HG03108 (cell line): ENCODE measurements around the gene RPL28.

Experiments
- ATAC-seq: cut with Tn5 transposase; IDR thresholded peaks from one replicate; pipeline ENCODE4 v1.9.1; 2021; ENCODE audit warnings: moderate library complexity; ENCODE audit not compliant: unreplicated experiment

Gene RPL28

DNA sequence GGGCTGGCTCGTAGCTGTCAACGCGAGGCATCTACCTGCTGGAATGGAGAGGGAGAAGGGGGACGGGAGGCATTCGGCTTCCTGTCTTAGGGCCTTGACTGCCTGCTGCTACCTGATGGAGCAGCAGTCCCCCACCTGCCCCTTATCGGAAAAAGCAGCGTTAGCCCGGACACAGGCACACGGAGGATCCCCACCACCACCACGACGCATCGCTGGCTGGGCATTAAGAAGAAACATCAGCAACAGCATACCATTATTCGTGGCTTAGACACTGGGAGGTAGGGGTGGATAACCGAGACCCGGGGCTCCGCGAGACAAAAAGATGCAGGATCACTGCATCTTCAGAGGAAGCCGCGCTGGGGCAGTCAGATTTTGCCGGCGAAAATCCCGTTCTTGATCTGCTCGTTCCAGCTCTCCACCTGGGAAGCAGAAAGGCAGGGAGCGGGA lies 32.4 kb upstream of the RPL28 start:
- ATAC-seq, result no peak

DNA sequence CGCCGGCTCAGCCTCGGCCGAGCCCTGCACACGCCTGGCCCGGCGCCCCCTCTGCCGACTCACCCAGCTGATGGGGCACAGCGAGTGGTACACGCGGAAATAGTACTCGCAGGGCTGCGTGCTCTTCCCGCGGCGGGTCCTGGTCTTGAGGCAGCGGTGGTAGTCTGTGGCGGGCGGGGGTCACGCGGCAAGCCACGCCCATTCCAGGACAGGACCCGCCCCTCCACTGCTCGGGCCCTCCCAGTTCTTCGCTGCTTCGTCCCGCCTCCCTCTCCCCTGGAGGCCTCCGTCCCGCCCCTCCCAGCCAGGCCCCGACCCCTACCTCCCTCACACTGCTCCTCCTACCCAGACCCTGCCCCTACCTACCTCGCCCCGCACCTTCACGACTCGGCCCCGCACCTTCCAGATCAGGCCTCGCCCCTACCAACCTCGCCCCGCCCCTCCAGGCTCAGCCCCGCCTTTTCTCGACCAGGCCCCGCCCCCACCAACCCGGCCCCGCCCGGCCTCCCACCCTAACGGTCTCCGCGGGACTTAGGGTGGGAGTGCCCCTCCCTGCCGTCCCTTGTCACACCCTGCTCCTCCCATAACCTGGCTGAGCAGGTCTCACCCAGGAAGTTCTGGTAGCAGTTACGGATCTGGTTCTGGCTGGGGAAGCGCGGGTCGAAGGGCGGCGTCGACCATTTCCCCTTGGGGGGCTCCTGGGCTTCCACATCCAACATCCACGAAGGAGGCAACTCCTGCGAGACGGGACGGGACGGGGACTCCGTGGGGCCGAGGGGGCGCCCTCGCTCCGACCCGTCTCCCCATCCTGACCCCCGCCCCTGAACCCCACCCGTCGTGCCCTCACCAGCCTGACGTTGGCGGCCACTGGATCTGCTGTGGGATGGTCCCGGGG lies 31.7 kb upstream of the RPL28 start:
- no peak for ATAC-seq

DNA sequence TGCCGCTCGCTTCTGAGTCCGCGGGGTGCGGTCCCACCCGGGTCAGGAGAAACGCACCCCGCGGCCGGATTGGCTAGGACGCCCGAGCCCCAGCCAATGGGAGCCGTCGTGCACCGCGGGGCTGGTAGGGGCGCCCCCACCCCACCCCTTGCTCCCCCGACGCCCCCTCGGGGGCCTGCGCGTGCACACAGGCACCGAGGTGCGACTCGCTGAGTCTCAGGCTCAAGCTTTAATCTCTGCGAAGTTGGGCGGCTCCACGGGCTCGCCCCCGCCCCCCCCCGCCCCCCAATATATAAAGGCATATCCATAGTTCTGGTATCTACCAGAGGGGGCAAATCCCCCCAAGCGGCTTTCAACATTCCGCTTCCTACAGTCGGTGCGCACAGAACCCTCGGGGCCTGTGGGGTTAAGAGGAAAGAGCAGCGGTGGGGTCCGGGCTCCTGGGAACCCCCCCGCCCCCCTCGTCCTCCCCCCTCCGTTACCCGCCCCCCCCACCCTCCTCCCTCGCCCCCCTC lies 31.0 kb upstream of the RPL28 start, which contains the start of gene COX6B2:
Gene COX6B2, minus strand, starts transcription at position 22 of the 515 bp plus-strand sequence. CDS start 198 bp downstream, outside the sequence.
- ATAC-seq, result no peak

DNA sequence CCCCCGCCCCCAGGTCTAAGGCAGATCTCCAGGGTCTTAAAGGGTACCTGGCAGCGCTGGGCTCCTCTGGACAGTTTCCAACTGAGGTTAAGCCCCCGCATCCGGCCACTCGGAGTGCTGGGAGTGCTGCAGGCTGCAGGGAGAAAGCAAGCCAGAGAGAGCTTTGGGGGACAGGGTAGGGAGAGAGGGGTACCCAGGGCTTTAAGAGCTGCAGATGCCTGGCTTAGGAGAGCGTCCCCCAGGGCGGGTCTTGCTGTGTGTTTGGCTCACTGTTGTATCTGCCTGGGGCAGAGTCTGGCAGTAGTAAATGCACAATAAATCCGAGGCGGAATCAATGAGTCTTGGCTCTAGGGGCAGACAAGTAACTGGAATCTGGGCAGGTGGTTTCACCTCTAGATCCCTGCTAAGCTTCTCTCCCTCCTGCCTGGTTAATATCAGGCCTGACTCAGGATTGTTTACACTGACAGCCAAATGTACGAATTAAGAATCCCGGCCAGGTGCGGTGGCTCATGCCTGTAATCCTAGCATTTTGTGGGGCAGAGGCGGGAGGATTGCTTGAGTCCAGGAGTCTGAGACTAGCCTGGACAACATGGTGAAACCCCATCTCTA lies 30.4 kb upstream of the RPL28 start:
- no peak for ATAC-seq

DNA sequence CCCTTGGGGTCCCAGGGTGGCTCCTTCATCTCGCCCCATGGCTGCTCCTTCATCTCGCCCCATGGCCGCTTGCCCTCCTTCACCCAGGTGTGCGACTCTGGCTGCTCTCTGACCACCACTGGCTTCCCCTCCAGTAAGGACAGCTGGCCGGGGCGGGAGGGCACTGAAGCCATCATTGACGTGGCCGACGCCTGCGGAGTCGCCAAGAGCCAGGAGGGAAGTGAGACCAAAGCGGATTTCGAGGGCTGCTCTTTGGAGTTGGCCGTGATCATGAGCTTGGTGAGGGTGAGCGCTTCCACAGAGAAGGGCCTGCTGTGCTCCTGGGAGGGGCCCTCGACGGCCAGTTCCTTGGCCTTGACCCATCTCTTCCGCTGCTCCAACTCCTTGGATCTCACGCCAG lies 27.2 kb upstream of the RPL28 start:
- ATAC-seq, result no peak

DNA sequence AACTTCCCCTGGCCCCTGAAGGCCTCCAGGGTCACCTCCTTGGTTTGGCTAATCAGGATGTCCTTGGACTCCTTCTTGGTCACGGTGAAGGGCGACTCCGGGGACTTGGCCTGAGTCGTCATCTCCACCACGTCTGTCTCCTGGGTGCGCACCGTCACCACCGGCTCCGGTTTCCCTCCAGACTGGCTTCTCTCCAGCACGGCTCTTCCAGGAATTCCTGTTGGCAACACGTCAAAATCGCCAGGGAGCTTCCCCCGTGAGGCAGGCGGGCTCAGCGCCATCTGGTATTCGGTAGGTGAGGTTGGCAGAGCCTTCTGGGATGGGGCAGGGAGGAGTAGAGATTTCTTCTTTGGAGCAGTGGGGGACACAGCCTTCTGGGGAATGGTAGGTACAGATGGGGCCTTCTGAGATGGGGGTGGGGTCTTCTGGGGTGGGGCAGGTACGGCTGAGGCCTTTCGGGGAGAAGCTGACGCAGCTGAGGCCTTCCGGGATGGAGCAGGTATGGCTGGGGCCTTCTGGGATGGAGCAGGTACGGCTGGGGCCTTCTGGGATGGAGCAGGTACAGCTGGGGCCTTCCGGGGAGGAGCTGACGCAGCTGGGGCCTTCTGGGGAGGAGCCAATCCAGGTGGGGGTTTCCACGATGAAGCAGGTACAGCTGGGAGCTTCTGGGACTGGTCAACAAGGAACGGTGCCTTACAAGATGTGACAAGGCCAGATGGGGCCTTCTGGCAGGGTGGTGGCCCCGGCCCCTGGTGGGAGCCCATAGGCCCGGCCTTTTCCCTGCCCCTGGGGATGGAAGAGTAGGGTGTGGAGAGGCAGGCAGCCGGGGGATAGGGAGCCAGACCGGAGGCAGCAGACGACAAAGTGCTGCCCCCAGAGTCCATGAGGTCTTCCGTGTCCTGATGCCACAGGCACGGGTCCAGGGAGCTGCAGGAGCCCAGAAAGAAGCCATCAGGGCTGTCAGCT lies 26.5 kb upstream of the RPL28 start:
- ATAC-seq, result no peak

DNA sequence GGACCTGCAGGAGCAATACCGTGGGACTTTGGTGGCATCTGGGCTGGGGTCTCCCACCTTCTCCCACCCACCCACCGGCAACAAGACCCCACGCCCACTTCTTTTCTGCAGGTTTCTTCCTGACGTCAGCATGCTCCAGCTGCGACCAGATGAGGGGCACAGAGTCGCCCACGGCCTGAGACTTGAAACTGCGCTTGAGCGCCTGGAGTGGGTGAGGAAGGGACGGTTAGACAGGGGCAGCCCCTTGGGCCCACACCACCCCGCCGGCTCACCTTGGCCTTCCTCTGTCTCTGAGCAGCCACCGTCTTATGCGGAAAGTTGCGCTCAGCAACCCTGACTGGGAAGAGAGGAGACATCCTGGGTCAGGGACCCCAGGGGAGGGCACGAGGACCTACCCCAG lies 24.8 kb upstream of the RPL28 start:
- no peak for ATAC-seq

DNA sequence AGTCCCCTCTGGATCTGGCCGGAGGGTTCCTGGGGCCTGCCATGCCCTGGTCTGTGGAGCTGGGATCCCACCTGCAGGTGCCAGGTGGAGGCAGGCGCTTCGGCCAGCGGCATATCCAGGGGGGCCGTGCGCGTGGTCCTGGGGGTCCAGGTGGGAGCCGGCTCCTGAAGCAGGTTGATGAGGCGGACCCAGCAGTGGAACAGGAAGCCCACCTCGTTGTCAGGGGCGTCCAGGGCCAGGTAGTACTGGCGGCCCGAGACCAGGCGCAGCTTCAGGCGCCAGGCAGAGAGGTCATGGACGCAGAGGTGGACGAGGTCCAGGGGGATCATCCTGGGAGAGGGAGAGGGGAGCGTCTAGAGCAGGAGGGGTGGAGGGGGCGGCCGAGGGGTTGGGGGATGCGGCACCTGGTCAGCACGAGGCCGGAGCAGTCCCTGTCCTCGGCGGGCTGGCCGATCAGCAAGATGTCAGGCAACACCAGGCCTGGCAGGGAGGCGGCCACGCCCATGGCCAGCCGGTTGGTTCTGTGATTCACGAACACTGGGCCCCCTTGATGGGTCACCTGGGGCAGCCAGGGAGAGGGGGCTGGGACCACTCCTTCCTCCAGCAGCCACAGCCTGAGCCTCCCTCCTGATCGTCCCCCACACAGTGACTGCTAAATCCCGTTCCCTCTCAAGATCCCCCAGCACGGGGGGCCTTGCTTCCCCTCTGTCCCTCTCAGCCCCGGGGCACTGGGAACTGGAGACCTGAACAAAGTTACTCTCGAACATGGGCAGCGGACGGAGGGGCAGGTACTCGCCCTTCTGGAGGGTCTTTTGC lies 23.4 kb upstream of the RPL28 start:
- ATAC-seq, result no peak

DNA sequence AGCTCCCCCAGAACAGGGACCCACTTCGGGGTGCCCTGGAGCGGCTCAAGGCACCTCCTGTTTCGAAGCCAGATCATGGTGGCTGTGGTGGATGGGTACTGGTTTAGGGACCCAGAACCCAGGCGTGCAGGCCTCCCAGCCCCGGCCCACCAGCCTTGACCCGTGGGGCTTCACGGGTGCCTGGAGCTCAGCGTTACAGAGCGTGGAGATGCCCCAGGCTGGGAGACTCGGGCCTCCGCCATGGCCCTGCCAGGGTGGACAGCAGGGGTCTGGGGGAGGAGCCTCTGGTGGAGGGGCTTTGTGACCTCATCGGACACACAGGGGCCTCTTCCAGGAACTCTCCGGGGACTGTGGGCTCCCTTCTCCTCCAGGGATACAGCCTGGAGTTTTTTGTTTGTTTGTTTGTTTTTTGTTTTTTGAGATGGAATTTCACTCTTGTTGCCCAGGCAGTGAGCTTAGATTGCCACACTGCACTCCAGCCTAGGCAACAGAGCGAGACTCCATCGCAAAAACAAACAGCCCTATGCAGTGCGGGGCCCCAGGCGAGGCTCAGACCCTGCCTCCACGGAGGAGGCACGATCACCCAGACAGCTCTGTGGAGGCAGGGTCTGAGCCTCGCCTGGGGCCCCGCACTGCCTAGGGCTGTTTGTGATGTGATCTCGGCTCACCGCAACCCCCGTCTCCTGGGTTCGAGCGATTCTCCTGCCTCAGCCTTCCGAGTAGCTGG lies 22.6 kb upstream of the RPL28 start, which contains the start of gene GARIN5B:
Gene GARIN5B, minus strand, starts transcription at position 271 of the 727 bp plus-strand sequence. Its CDS starts 194 bp downstream, at position 77.
- no peak for ATAC-seq

DNA sequence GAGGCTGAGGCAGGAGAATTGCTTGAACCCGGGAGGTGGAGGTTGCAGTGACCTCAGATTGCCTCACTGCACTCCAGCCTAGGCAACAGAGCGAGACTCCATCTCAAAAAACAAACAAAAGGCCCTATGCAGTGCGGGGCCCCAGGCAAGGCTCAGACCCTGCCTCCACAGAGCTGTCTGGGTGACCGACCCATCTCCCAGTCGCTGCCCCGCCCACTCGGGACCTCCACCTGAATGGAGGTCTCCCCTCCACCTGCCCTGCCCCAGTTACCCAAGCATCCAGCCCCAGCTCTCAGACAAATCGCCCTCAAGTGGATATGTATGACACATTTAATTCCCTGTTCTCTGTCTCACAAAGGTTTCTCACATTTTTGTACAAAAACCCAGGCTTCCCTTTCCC lies 20.5 kb upstream of the RPL28 start:
- no peak for ATAC-seq

DNA sequence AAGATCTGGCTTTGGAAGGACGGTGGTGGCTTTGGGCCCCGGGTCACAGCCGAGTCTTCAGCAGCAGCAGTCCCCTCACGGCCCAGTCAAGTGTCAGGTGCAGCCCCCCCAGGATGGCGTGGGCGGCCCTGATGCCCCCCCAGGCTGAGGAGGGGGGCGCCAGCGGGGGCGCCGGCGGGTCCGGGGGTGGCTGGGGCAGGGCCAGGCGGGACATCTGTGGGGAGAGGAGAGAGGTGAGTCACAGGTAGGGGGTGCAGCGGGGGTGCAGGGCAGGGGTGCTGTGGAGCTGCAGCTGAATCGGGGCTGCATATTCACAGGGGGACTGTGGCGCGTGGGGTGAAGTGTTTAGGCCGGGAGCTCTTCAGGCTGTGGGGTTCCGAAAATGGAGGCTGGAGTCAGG lies 19.8 kb upstream of the RPL28 start:
- no peak for ATAC-seq

DNA sequence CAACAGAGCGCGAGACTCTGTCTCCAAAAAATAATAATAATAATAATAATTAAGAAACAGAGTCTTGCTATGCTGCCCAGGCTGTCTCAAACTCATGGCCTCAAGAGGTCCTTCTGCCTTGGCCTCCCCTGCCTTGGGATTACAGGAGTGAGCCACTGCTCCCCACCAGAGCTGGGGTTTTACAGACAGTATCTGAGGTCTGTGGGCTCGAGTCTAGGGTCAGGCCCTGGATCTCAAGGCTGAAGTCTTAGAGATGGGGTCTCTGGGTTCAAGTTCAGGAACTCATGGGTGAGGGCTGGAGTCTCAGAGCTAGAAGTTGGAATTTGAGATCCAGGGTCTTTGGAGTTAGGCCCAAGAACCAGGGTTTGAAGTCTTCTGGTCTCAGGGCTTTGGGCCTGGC lies 18.9 kb upstream of the RPL28 start:
- ATAC-seq, result no peak

DNA sequence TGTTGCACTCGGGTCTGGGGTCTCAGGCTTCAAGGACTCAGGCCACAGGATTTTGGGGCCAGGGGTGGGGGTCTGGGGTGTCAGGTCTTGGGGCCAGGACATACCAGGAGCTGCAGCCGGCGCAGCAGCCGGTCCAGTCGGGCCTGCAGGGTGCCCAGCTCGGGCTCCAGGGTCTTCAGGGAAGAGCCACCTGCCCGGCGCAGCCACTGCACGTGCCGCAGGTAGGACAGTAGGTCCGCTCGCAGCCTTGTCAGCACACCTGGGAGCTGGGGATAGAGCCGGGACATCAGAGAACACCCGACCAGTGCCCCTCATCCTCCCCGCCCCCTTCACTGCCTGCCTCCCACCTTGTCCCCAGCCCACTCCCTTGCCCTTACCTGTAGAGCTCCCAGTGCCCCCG lies 17.6 kb upstream of the RPL28 start:
- no peak for ATAC-seq

DNA sequence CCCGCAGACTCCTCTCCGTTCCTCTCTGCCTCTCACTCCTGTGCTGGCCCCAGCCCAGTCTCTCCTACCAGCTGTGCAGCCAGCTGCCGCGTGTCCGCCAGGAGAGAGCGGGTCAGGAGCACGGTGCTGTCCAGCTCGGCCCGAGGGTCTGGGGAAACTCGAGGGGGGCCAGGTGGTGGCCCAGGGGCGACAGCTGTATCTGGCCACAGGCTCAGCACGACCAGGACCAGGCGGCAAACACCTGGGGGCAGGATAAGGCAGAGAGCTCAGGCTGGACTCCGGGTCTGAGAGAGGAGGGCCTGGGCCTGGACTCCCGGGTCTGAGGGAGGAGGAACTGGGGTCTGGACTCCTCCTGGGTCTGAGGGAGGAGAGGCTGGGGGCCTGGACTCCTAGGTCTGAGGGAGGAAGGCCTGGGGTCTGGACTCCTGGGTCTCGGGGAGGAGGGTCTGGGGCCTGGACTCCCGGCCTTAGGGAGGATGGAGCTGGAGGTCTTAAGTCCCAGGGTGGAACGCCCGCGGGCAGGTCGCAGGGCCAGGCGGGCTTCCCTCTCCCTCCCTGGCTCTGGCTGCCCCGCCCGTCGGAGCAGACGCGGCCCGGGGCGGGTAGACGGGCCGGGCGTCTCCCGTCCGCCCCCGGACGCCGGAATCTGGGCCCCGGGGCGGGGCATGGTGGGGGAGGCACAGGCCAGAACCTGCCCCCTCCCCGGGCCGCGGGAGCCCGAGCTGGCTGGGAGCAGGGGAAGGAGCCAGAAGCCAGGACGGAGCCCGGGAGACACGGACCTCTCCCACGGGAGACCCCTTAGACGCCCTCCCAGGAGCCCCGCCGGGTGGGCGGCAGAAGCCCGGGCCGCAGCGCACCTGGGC lies 16.8 kb upstream of the RPL28 start:
- ATAC-seq, result no peak

DNA sequence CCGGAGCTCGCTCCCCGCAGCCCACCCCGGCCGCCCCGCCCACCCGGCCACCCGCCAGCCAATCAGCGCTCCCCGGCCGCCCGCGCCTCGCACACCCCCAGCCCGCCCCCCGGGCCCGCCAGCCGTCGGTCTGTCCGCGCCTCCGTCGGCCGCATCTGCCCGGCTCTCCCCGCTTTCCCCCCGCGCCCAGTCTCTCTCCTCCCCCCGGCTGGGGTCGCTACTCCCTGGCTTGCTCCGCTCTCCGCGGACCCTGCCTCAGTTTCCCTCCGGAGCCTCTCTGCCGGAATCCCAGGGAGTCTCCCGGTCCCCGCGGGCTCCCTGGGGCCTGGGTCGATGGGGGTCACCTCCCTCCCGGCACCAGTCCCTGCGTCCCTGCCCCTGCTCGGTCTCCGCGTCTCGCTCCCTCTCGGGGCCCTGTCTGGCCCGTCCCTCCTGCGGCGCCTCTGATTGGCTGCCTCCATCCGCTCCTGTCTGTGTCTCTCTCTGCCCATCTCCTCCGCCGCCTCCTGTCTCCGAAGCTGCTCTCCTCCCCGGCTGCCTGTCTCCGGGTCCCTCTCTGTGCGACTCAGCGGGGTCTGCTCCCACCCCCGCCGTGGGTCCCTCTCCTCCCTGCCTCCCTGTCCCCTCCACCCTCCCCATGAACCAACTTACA lies 16.0 kb upstream of the RPL28 start:
- ATAC-seq, result no peak

DNA sequence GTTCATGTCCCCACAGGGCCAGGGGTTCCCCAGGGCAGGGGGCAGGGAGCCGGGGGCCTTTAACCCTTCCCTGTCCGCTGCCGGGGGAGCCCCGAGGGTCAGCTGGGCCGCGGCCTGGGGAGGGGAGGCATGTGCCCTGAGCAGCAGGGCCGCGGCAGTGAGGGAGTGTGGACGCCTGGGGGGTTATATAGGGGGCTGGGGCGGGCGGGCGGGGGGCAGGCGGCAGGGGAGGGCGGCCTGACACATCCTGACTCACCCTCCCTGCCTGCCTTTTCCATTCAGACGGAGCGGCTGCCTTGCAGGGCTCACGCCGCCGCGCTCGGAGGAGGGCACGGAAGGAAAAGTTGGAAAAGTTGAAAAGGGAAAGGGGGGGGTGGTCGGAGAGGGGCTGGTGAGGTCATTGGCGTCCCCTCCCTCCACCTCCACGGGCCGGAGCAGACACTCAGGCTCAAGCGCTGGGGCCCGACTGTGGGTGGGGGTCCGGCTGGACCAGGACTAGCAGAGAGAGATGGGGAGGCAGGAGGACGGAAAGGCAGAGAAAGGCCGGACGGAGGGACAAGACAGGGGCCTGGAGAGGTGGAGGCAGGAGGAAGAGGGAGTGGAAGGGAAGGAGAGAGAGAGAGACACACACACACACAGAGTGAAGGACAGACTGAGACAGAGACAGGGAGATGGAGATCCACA lies 15.3 kb upstream of the RPL28 start, which contains the start of gene IL11:
Gene IL11, minus strand, starts transcription at position 159 of the 684 bp plus-strand sequence. Its CDS starts 153 bp downstream, at position 6.
- no peak for ATAC-seq
